OCI-LY3 (cell line): Measurements from ENCODE around the gene SLC14A1.

Source experiments
- H2AFZ ChIP-seq: fragments of 200-600, 300-600 bp; shearing (Covaris generic); 2 replicates; pipeline ENCODE4 v1.6.0; 2014; ENCODE audit warnings: antibody characterized with exemption, low read depth, low read length
- H3K27ac ChIP-seq: fragments of 200-600, 300-600 bp; sonication (generic); 2 replicates; pipeline ENCODE4 v1.5.1; 2014; ENCODE audit warnings: mild to moderate bottlenecking, low read length, moderate library complexity, mixed read lengths
- H3K27me3 ChIP-seq: fragments of 200-600, 300-600 bp; sonication (generic); 2 replicates; pipeline ENCODE4 v1.6.1; 2014; ENCODE audit warnings: low read depth, low read length, mixed read lengths
- H3K36me3 ChIP-seq: fragments of 200-600, 300-600 bp; sonication (generic); replicated peaks from 2 replicates; pipeline ENCODE3; 2014; ENCODE audit warnings: low read depth, low read length, mixed read lengths
- H3K4me1 ChIP-seq: fragments of 300-600, 200-600 bp; sonication (generic); 2 replicates; pipeline ENCODE4 v1.6.1; 2014; ENCODE audit warnings: low read length, mixed read lengths
- H3K4me2 ChIP-seq: fragments of 200-600, 300-600 bp; sonication (generic); 2 replicates; pipeline ENCODE4 v1.6.1; 2014; ENCODE audit warnings: low read length, mixed read lengths
- H3K4me3 ChIP-seq: fragments of 300-600, 200-600 bp; sonication (generic); 2 replicates; pipeline ENCODE4 v1.5.1; 2014; ENCODE audit warnings: antibody characterized with exemption, mild to moderate bottlenecking, low read length, moderate library complexity
- H3K79me2 ChIP-seq: fragments of 300-600, 200-600 bp; shearing (Covaris generic); 2 replicates; pipeline ENCODE4 v1.6.1; 2014; ENCODE audit warnings: mild to moderate bottlenecking, low read length, mixed read lengths
- H3K9ac ChIP-seq: fragments of 300-600, 200-600 bp; shearing (Covaris generic); 2 replicates; pipeline ENCODE4 v1.6.0; 2014; ENCODE audit warnings: mild to moderate bottlenecking, low read length, moderate library complexity
- H3K9me3 ChIP-seq: fragments of 200-600, 300-600 bp; shearing (Covaris generic); 2 replicates; pipeline ENCODE4 v1.6.1; 2014; ENCODE audit warnings: low read length, mixed read lengths; ENCODE audit not compliant: insufficient read depth
- H4K20me1 ChIP-seq: fragments of 200-600, 300-600 bp; sonication (generic); 2 replicates; pipeline ENCODE4 v1.6.1; 2016; ENCODE audit warnings: low read length, mixed read lengths; ENCODE audit not compliant: insufficient read depth
- EZH2phosphoT487 ChIP-seq: fragments of 200-600 bp; shearing (Covaris generic); IDR thresholded peaks from 2 replicates; pipeline ENCODE4 v1.6.1; 2018; ENCODE audit warnings: antibody characterized with exemption, mixed run types, low read depth
- TF ChIP-seq, protein P1 (sequence below): fragments of 200-600, 300-600 bp; sonication (generic); IDR thresholded peaks from 2 replicates; pipeline ENCODE4 v1.5.1; 2014; ENCODE audit warnings: antibody characterized with exemption, low read length, low read depth

SLC14A1 gene

DNA sequence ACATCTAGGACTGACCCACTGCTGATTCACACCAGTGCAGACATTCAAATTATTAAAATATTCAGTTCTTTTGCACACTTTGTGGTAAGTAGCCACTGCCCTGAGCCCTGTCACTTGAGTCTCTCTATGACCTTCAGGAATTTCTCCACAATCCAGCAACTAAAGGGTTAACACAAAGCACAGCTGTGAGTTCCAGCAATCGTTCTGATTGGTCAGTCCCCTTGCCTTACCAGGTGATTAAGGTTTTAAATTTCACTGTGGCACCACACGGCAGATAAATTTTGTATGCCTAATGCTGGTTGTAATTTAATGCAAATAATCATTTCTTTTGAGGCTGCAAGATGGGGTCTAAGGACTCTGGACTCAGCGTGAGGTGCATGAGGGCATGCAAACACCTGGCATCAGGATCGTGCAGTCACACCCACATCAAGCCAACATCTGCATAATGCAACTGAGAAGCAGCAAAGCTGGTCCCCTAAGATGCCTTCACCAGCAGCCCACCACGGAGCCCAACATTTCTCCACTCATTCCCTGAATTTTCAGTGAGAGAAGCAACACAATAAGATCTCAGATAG lies 36.6 kb downstream of the SLC14A1 start:
- Histone ChIP-seq H3K4me1 (peaks cover 5% of the 10 kb centered on the region), H3K4me3 (no peak overlapping the region), H2AFZ (no peak overlapping the region), H3K4me2 (no peak overlapping the region), H3K36me3 (no peaks in the 10 kb centered on the region), H3K27me3 (peaks cover 4% of the 10 kb centered on the region; the same call in 1 of the 2 replicates), H3K9me3 (no peaks in the 10 kb centered on the region), H4K20me1 (no peaks in the 10 kb centered on the region), H3K9ac (no peak overlapping the region), H3K27ac (no peak overlapping the region), H3K79me2 (no peaks in the 10 kb centered on the region)
- TF ChIP-seq, protein P1, sequence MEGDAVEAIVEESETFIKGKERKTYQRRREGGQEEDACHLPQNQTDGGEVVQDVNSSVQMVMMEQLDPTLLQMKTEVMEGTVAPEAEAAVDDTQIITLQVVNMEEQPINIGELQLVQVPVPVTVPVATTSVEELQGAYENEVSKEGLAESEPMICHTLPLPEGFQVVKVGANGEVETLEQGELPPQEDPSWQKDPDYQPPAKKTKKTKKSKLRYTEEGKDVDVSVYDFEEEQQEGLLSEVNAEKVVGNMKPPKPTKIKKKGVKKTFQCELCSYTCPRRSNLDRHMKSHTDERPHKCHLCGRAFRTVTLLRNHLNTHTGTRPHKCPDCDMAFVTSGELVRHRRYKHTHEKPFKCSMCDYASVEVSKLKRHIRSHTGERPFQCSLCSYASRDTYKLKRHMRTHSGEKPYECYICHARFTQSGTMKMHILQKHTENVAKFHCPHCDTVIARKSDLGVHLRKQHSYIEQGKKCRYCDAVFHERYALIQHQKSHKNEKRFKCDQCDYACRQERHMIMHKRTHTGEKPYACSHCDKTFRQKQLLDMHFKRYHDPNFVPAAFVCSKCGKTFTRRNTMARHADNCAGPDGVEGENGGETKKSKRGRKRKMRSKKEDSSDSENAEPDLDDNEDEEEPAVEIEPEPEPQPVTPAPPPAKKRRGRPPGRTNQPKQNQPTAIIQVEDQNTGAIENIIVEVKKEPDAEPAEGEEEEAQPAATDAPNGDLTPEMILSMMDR: no peak
- TF ChIP-seq EZH2phosphoT487: no peak

DNA sequence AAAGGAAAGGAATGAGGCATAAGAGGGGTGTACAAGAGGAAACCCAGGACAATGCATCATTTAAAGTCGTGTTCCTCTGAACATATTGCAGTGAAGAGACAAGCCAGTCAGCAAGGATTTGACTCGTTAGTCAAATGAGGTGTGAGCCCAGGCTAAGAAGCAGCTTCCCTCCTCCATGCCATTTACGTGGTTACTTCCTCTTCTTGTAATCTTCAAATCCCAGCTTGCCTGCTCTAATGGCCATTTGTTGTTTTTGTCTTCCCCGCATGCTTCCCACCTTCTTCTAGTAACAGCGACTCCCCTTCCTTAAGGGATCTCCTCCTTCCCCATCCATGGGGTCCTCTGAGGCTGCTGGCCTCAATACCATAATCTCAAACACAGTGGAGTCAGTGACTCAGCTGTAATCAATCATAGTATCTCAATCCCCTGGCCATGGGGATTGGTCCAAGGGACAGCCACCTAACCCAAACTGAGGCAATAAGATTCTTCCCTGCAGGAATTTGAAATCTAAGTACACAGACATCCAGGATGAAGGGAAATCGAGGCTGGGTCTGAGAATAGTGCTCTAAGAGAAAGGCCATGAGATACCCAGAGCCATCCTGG lies 37.6 kb downstream of the SLC14A1 start:
- Histone ChIP-seq H3K9me3 (no peaks in the 10 kb centered on the region), H3K27ac (no peak overlapping the region), H3K4me3 (no peak overlapping the region), H3K36me3 (no peaks in the 10 kb centered on the region), H3K9ac (no peak overlapping the region), H3K79me2 (no peaks in the 10 kb centered on the region), H3K4me2 (no peak overlapping the region), H3K27me3 (peaks cover 4% of the 10 kb centered on the region; the same call in 1 of the 2 replicates), H2AFZ (no peak overlapping the region), H3K4me1 (peaks cover 5% of the 10 kb centered on the region), H4K20me1 (no peaks in the 10 kb centered on the region)
- TF ChIP-seq EZH2phosphoT487: no peak
- TF ChIP-seq, protein P1: no peak

DNA sequence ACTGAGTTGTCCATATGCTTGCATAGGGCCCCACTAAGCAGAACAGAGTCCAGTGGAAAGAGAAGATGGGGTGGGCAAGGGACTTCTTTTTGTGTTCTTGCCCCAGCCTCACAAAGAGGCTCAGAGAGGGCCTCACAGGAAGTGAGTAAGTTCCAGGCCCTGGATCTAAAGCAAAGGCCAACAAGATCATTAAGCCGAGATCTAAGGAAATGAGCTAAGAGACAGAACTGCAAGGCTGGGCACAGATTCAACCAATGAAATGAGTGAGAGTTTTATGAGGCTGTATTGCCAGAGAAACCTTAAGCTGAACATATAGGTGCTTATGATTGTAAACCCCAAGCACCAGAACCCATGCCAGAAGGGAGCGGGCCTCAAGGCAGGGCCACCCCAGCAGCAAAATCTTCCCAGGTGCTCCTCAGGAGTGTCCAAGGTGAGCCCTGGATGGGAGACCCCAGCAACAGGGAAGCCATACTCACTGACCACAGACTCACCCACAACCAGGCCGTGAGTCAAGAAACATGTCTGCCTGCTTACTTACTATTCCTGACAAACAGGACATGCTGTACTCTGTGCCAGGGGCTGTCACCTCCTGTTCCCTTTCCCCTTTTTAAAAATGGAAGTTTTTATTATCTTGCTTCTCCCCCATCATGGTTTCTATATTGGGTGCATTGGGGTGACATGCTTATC lies 40.2 kb downstream of the SLC14A1 start:
- Histone ChIP-seq H3K9ac (no peak overlapping the region), H3K79me2 (no peaks in the 10 kb centered on the region), H3K36me3 (no peaks in the 10 kb centered on the region), H3K4me1 (peaks cover 5% of the 10 kb centered on the region), H2AFZ (no peak overlapping the region), H4K20me1 (no peaks in the 10 kb centered on the region), H3K4me2 (no peak overlapping the region), H3K27me3 (peaks cover under 1% of the 10 kb centered on the region; the same call in 1 of the 2 replicates), H3K9me3 (no peaks in the 10 kb centered on the region), H3K27ac (no peak overlapping the region), H3K4me3 (no peak overlapping the region)
- TF ChIP-seq EZH2phosphoT487: no peak
- TF ChIP-seq, protein P1: no peak

DNA sequence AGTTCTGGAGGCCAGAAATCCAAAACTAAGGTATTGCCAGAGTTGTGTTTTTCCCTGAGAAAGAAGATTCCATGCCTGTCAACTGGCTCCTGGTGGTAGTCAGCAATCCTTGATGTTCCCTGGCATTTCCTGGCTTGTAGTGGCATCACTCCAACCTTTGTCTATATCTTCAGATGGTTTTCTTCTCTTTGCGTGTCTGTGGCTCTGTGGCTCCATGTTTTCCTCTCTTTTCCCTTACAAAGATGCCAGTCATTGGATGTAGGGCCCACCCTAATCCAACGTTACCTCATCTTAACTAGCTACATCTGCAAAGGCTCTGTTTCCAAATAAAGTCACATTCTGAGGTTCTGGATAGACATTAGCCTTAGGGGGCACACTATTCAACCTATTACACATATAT lies 41.8 kb downstream of the SLC14A1 start:
- H3K27ac ChIP-seq: no peak overlapping the region
- H3K4me2 ChIP-seq: no peak overlapping the region
- H2AFZ ChIP-seq: no peak overlapping the region
- no peak overlapping the region for H3K4me3 ChIP-seq
- H3K9me3 ChIP-seq: no peaks in the 10 kb centered on the region
- TF ChIP-seq, protein P1: no peak
- H3K4me1 ChIP-seq: peaks cover 5% of the 10 kb centered on the region
- H3K9ac ChIP-seq: no peak overlapping the region
- no peaks in the 10 kb centered on the region for H3K36me3 ChIP-seq
- peaks cover 13% of the 10 kb centered on the region for H3K27me3 ChIP-seq
- no peaks in the 10 kb centered on the region for H4K20me1 ChIP-seq
- no peaks in the 10 kb centered on the region for H3K79me2 ChIP-seq
